ENCODE measurements around the gene GTPBP1.

GTPBP1 gene

DNA sequence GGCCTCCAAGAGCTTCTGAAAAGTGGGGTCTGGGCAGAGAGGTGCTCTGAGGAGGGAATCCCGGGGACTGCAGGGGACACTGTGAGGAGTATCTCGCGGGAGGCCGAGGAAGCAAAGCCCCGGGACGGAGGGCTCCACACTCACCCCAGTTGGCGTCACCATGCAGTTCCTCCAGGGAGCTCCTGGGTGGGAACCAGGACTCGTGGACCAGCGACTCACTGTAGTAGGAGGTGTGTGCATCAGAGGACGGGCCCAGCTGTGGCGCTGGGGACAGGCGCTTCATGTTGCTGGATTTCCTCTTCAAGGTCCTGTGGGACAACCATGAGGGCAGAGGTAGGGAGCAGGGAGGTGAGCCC, 45.3 kb downstream of the GTPBP1 start:
- Histone ChIP-seq H3K4me3 (ENCODE audit: control insufficient read depth in 1 of 7, extremely low read depth in 1 of 7, insufficient read depth in 4 of 7, low read depth in 2 of 7, low read length in 6 of 7) (peak overlapping the region in 3 of 7 experiments; percentile 38 to 61 (median 39)), H3K27ac (ENCODE audit: insufficient read depth in 1 of 2, low read depth in 1 of 2, low read length in 2 of 2, poor library complexity in 1 of 2, severe bottlenecking in 2 of 2) (peak overlapping the region in 1 of 2 experiments; percentile 52), H3K36me3 (ENCODE audit: control insufficient read depth in 4 of 4, insufficient read depth in 4 of 4, low read length in 3 of 4) (peaks cover 3 to 62% (median 42%) of the 10 kb centered on the region in 4 experiments), H3K27me3 (replicated peaks in 2 of 5; ENCODE audit: control insufficient read depth in 4 of 5, insufficient read depth in 5 of 5, low read length in 4 of 5) (no peaks in the 10 kb centered on the region), H3K9me3 (ENCODE audit: control extremely low read depth in 1 of 5, control insufficient read depth in 4 of 5, insufficient read depth in 2 of 5, low read depth in 1 of 5, low read length in 4 of 5) (no peaks in the 10 kb centered on the region), H3K4me1 (ENCODE audit: control extremely low read depth in 1 of 4, control insufficient read depth in 4 of 4, insufficient read depth in 4 of 4, low read length in 3 of 4) (peaks cover 10 to 54% (median 51%) of the 10 kb centered on the region in 4 experiments)
- WGBS (ENCODE audit: insufficient coverage), result 44% methylated on average over 4 of the region's 12 CpGs
- CTCF ChIA-PET, result interaction anchor here (0.7 to 2.4 kb wide), 8 partner anchors 9 to 92 kb away, joined by 3 to 7 read pairs (median 4); no protein-coding TSS in a partner anchor
- DNase-seq, result no peak
- POLR2A ChIA-PET, result interaction anchor here (0.8 to 1.9 kb wide), 2 partner anchors 9 to 26 kb away, joined by 3 to 5 read pairs; no protein-coding TSS in a partner anchor

DNA sequence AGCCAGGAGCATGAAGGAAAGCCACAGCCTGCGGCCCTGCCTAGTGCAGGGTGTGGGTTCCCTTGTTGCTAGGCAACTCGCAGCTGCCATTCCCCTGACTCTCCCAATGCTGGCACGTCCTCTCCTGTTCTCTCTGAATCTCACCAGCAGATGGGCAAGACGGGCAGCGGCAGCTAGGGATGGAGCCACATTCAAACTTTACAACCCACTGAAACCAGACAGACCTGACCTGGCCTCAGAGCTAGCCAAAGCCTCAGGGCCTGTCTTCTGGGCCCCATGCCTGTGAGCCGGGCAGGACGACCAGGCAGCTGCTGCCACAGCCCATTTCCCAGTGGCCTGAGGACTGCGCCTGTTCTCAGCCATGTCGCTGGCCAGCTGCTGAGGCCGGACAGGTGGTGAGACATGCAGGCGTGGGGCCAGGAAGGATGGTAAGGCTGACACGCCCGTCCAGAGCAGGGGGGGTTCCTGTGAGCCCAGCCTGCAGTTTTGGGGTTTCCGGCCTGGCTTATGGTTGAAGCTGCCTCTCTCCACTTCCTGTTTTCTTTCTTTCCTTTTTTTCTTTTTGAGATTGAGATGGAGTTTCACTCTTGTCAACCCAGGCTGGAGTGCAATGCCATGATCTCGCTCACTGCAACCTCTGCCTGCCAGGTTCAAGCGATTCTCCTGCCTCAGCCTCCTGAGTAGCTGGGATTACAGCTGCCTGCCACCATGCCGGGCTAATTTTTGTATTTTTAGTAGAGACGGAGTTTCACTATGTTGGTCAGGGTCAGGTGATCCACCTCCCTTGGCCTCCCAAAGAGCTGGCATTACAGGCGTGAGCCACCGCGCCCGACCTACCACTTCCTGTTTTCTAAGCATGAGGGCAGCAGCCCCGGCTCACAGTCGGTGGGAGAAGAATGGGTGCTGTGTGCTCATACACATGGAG, 45.9 kb downstream of the GTPBP1 start:
- no peaks in the 10 kb centered on the region for H3K27me3 ChIP-seq (replicated peaks in 2 of 5; ENCODE audit: control insufficient read depth in 4 of 5, insufficient read depth in 5 of 5, low read length in 4 of 5)
- H3K36me3 ChIP-seq (ENCODE audit: control insufficient read depth in 4 of 4, insufficient read depth in 4 of 4, low read length in 3 of 4), result peaks cover 3 to 57% (median 37%) of the 10 kb centered on the region in 4 experiments
- H3K4me3 ChIP-seq (ENCODE audit: control insufficient read depth in 1 of 7, extremely low read depth in 1 of 7, insufficient read depth in 4 of 7, low read depth in 2 of 7, low read length in 6 of 7), result peak overlapping the region in 4 of 7 experiments; percentile 38 to 61 (median 40)
- peaks cover 12 to 59% (median 57%) of the 10 kb centered on the region in 4 experiments for H3K4me1 ChIP-seq (ENCODE audit: control extremely low read depth in 1 of 4, control insufficient read depth in 4 of 4, insufficient read depth in 4 of 4, low read length in 3 of 4)
- POLR2A ChIA-PET, result interaction anchor here (0.8 to 1.9 kb wide), 2 partner anchors 10 to 27 kb away, joined by 3 to 5 read pairs; no protein-coding TSS in a partner anchor
- 2% methylated on average over 21 of the region's 24 CpGs for WGBS (ENCODE audit: insufficient coverage)
- CTCF ChIA-PET, result interaction anchor here (0.8 to 2.4 kb wide), 11 partner anchors 9 to 91 kb away, joined by 3 to 7 read pairs (median 4); no protein-coding TSS in a partner anchor
- no peaks in the 10 kb centered on the region for H3K9me3 ChIP-seq (ENCODE audit: control extremely low read depth in 1 of 5, control insufficient read depth in 4 of 5, insufficient read depth in 2 of 5, low read depth in 1 of 5, low read length in 4 of 5)
- H3K27ac ChIP-seq (ENCODE audit: insufficient read depth in 1 of 2, low read depth in 1 of 2, low read length in 2 of 2, poor library complexity in 1 of 2, severe bottlenecking in 2 of 2), result peak overlapping the region; percentile 15 to 52
- peak; percentile 79 to 94 (median 94) for DNase-seq

DNA sequence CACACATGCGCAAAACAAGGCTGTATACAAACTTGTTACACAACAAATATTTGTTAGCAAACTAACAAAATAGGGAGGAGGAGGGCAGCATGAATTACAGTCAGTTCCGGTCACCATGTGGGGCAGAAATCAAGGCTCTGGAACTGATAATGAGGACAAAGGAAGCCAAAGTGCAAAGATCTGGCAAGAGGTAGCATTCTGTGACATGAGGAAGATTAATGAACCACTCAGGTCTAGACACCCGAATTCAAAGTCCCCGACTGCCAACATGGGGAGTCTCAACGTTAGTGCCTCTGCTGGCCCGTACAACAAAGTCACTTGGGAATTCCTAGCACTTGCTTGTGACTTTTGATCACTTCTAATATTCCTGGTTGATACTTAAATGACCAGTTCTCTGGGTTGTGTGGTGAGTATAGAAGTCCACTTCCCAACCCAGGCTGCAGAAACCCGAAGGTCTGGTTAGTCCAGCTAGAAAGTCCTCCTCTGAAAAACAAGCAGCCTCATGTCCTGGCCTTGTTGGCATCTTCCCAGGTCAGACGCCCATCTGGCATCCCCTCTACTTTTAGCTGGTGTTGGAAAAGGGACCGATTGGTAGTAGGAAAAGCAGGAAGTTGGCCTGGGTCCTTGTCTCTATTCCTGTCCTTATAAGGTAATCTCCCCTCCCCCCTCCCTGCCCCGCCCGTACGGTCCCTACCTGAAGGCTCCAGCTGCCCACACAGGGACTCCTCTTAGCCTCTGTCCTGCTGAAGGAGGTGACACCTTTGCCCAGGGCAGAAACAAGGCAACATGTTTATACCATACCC, 48.4 kb downstream of the GTPBP1 start:
- peak overlapping the region in 6 of 7 experiments; percentile 69 to 93 (median 86) for H3K4me3 ChIP-seq (ENCODE audit: control insufficient read depth in 1 of 7, extremely low read depth in 1 of 7, insufficient read depth in 4 of 7, low read depth in 2 of 7, low read length in 6 of 7)
- peaks cover 3 to 42% (median 21%) of the 10 kb centered on the region in 4 experiments for H3K36me3 ChIP-seq (ENCODE audit: control insufficient read depth in 4 of 4, insufficient read depth in 4 of 4, low read length in 3 of 4)
- 3% methylated on average over 9 of the region's 12 CpGs for WGBS (ENCODE audit: insufficient coverage)
- CTCF ChIA-PET, result interaction anchor here (1.1 to 1.6 kb wide), 4 partner anchors 10 to 34 kb away, joined by 3 to 6 read pairs (median 4); no protein-coding TSS in a partner anchor
- H3K27me3 ChIP-seq (replicated peaks in 2 of 5; ENCODE audit: control insufficient read depth in 4 of 5, insufficient read depth in 5 of 5, low read length in 4 of 5), result no peaks in the 10 kb centered on the region
- H3K9me3 ChIP-seq (ENCODE audit: control extremely low read depth in 1 of 5, control insufficient read depth in 4 of 5, insufficient read depth in 2 of 5, low read depth in 1 of 5, low read length in 4 of 5), result no peaks in the 10 kb centered on the region
- POLR2A ChIA-PET, result no interaction called here
- peaks cover 16 to 78% (median 71%) of the 10 kb centered on the region in 4 experiments for H3K4me1 ChIP-seq (ENCODE audit: control extremely low read depth in 1 of 4, control insufficient read depth in 4 of 4, insufficient read depth in 4 of 4, low read length in 3 of 4)
- H3K27ac ChIP-seq (ENCODE audit: insufficient read depth in 1 of 2, low read depth in 1 of 2, low read length in 2 of 2, poor library complexity in 1 of 2, severe bottlenecking in 2 of 2), result peak overlapping the region in 1 of 2 experiments; percentile 79
- no peak for DNase-seq

DNA sequence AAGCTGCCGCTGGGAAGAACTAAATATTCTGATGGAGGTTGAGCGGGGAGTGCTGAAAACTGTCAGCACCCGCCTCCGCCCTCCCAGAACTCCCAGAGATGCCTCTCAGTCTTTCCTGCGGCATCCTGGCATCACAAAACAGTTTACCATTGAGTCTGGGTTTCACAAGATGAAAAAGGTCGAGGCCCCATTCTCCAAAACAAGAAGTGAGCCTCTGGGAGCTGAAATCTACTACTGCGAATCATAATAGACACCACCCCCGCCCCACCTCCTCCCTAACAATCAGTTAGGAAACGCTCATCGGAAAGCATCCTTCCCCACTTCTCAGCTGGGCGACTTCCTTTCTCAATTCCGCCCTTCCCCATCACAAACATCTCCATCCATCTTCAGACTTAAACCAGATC, 49.0 kb downstream of the GTPBP1 start:
- peak overlapping the region; percentile 69 to 93 (median 84) for H3K4me3 ChIP-seq (ENCODE audit: control insufficient read depth in 1 of 7, extremely low read depth in 1 of 7, insufficient read depth in 4 of 7, low read depth in 2 of 7, low read length in 6 of 7)
- peak overlapping the region; percentile 50 to 79 for H3K27ac ChIP-seq (ENCODE audit: insufficient read depth in 1 of 2, low read depth in 1 of 2, low read length in 2 of 2, poor library complexity in 1 of 2, severe bottlenecking in 2 of 2)
- CTCF ChIA-PET, result interaction anchor here (1.1 to 1.6 kb wide), 4 partner anchors 9 to 35 kb away, joined by 3 to 6 read pairs (median 4); no protein-coding TSS in a partner anchor
- DNase-seq, result peak in 2 of 3 donors; percentile 33 to 43
- peaks cover 0 to 36% (median 16%) of the 10 kb centered on the region in 4 experiments for H3K36me3 ChIP-seq (ENCODE audit: control insufficient read depth in 4 of 4, insufficient read depth in 4 of 4, low read length in 3 of 4)
- H3K4me1 ChIP-seq (ENCODE audit: control extremely low read depth in 1 of 4, control insufficient read depth in 4 of 4, insufficient read depth in 4 of 4, low read length in 3 of 4), result peaks cover 16 to 78% (median 71%) of the 10 kb centered on the region in 4 experiments
- POLR2A ChIA-PET, result no interaction called here
- no peaks in the 10 kb centered on the region for H3K9me3 ChIP-seq (ENCODE audit: control extremely low read depth in 1 of 5, control insufficient read depth in 4 of 5, insufficient read depth in 2 of 5, low read depth in 1 of 5, low read length in 4 of 5)
- no peaks in the 10 kb centered on the region for H3K27me3 ChIP-seq (replicated peaks in 2 of 5; ENCODE audit: control insufficient read depth in 4 of 5, insufficient read depth in 5 of 5, low read length in 4 of 5)
- WGBS (ENCODE audit: insufficient coverage), result 0% methylated on average over 7 of the region's 12 CpGs

DNA sequence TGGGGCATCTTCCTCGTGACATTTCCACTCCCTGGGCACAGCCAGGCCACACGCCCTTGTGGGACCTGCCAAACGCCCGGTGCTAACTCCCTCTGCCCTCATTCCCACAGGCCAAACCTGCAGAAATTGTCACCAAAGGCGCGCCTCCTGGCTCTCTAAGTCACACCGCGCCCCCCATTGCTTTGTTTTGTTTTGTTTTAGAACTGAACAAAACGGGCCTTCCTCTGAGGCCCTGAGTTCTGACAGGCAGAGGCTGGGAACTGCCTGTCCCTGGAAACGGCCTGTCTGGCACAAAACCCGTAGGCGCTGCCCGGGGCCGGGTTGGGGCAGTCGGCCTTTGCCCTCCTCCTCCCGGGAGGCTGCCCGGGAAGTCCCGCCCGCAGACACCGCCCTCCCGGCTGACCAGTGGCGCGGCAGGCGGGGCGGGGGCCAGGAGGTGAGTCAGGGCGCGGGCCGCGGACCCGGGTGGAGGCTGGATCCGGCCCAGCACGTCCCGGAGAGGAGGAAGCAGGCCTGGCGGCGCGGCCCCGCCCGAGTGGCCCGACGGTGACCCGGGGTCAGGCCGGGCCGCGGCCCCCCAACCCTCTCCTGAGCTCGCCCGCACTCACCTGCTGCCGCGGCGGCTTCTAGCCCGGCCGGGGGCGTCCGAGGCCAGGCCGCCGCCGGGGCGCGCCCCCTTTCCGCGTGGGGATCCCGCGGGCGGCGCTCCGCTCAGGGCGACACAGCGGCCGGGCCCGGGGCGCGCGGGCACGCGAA, 49.6 kb downstream of the GTPBP1 start:
- peaks cover 0 to 31% (median 11%) of the 10 kb centered on the region in 4 experiments for H3K36me3 ChIP-seq (ENCODE audit: control insufficient read depth in 4 of 4, insufficient read depth in 4 of 4, low read length in 3 of 4)
- no peaks in the 10 kb centered on the region for H3K27me3 ChIP-seq (replicated peaks in 2 of 5; ENCODE audit: control insufficient read depth in 4 of 5, insufficient read depth in 5 of 5, low read length in 4 of 5)
- ChIA-PET POLR2A (no interaction called here), CTCF (interaction anchor here (1.1 to 4.5 kb wide), 5 partner anchors 9 to 35 kb away, joined by 3 to 29 read pairs (median 6); no protein-coding TSS in a partner anchor)
- no peaks in the 10 kb centered on the region for H3K9me3 ChIP-seq (ENCODE audit: control extremely low read depth in 1 of 5, control insufficient read depth in 4 of 5, insufficient read depth in 2 of 5, low read depth in 1 of 5, low read length in 4 of 5)
- H3K27ac ChIP-seq (ENCODE audit: insufficient read depth in 1 of 2, low read depth in 1 of 2, low read length in 2 of 2, poor library complexity in 1 of 2, severe bottlenecking in 2 of 2), result peak overlapping the region; percentile 50 to 79
- peak in 2 of 3 donors; percentile 52 to 66 for DNase-seq
- H3K4me1 ChIP-seq (ENCODE audit: control extremely low read depth in 1 of 4, control insufficient read depth in 4 of 4, insufficient read depth in 4 of 4, low read length in 3 of 4), result peaks cover 16 to 74% (median 67%) of the 10 kb centered on the region in 4 experiments
- 0% methylated on average over 62 of the region's 74 CpGs for WGBS (ENCODE audit: insufficient coverage)
- H3K4me3 ChIP-seq (ENCODE audit: control insufficient read depth in 1 of 7, extremely low read depth in 1 of 7, insufficient read depth in 4 of 7, low read depth in 2 of 7, low read length in 6 of 7), result peak overlapping the region; percentile 69 to 93 (median 84)
